Suprapubic skin (tissue), 3 donors: ENCODE results near the gene STK40.
A peak's percentile ranks its signal among the peaks of the same experiment; 100 is the strongest.

Experiments used
- CTCF ChIP-seq, 2 donors: fragments of 200-600 bp in 1 of 2; fragments of 450-650 bp in 1 of 2; sonication (generic) in 1 of 2; IDR thresholded peaks; one replicate each; pipeline ENCODE4 v1.5.1; 2016 to 2019; ENCODE audit warnings: antibody characterized with exemption in 2 of 2, mild to moderate bottlenecking in 1 of 2, moderate library complexity in 1 of 2
- POLR2A ChIP-seq, 2 donors: fragments of 450-650 bp; IDR thresholded peaks; one replicate each; pipeline ENCODE4 v1.6.1; 2017; ENCODE audit warnings: antibody characterized with exemption in 2 of 2, mild to moderate bottlenecking in 2 of 2, moderate library complexity in 2 of 2

GRCh38 chr1:36342426-36343185 lies 43.1 kb downstream of the STK40 start:
- TF ChIP-seq CTCF (IDR thresholded peaks at IDR 0.05) (peak; percentile 17 to 41), POLR2A (IDR thresholded peaks at IDR 0.05) (no peak)
